ENCODE data around the gene NDUFS6.
A peak's percentile ranks its signal among the peaks of the same experiment; 100 is the strongest.
"Not testable (repeated sequence)": the region's sequence is repeated elsewhere in the genome, so short reads cannot be mapped to it uniquely, and the experiment has no call there.

NDUFS6 gene

DNA sequence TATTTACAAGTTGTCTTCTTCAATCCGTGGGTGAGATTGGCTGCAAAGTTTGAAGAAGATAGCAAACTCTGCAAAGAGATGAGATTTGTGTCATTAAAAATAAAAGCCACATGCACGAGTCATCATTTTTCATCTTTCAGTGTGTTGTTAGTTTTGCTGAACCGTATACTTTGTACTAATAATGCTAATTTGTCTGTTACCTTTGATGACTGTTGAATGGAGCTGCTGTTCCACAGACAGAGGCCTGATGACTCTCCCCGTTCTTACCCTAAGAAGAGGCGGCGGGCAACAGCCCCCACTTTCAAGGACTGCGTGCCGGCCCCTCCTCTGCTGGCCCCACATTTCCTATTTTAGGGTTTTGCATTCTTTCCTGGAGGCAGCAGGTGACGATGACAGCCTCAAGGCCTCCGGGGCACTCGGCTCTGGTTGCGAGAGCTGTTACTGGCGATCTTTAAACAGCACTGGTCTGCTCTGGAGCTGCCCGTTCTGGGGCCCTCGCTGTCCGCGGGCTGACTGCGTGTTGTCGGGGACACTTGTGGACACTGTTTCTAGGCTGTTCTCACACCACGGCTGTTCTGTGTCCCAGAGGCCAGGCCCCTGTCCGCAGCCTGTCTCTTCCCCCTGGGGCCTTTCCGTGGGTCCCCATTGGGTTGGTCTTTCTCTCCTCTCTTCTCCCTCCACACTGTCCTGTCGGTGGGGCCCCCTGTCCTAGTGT lies 35.1 kb downstream of the NDUFS6 start:
- DNase-seq = no peak

DNA sequence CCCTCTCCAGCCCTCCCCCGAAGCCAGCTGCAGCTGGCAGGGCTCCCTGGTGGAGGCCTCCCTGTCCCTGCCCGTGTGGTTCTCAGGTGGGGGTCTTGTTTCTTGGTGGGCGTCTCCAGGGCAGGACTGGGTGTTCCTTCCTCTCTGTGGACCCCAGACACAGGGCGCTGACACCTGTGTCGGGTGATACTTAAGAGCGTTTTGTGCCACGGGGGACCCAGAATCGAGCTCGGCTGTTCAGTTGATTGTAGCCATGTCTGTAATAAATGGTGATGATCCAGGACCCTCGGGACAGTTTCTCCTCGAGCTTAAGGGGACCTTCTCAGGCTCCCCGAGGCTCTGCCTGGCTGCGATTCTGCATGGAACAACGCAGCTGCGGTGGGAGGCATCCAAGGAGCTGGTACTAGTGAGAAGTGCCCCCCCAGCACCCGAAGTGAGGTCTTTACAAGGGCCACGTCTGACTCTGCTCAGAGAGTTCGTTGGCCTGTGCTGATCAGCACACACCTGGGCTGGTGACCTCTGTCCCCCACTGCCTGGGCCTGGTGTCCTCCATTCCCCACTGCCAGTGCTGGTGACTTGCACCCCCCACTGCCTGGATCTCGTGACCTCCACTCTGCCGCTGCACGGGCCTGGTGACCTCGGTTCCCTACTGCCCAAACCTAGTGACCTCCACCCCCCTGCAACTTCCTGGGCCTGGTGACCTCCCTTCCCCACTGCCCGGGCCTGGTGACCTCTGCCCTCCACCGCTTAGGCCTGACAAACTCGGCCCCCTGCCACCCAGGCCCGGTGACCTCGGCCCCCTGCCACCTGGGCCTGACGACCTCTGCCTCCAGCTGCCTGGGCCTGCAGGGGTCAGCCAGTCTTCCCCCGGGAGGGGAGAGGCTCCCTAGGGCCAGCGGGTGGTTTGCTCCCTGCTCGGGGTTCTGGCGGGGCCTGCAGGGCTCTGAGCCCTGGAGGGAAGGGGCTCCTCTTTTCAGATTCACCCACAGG lies 36.0 kb downstream of the NDUFS6 start:
- DNase-seq = no peak

DNA sequence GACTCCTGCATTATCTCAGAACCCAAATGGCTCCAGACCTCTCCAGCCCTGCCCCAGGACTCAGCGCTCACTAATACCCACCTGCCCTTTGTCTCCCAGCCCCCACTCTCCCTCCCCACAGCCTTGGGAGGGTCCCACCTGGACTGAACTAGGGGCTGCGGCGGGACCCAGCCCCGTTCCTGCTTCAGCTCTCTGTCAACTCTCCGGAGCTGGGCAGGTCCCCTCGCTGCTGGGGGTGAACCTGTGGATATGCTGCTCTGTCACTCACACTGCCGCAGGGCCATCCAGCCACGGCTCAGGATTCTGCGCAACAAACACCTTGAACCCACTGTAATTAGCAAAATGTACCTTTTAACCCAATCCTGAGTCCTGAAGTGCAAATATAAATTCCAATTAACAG lies 36.8 kb downstream of the NDUFS6 start:
- DNase-seq = no peak

DNA sequence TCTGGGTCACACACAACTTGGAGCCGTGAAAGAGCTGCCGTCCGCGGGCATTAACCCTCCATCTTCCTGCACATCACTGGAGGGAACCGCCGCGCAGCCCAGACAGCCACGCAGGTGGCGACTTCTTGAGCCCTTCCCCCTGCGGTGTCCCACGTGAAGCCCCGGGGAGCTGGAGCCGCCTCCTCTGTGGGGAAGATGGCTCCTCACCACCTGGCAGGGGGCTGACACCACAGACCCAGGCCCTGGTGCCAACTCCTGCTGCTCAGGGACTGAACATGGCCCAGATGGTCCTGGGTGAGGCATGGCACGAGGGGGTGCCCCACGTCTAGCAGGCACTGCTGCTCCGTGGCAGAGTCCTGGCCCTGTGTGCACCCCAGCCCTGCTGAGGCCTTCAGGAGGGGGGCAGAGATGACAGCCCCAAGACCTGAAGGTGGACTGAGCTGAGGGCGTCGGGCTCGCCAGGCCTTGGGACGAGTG lies 38.9 kb downstream of the NDUFS6 start:
- DNase-seq = no peak

DNA sequence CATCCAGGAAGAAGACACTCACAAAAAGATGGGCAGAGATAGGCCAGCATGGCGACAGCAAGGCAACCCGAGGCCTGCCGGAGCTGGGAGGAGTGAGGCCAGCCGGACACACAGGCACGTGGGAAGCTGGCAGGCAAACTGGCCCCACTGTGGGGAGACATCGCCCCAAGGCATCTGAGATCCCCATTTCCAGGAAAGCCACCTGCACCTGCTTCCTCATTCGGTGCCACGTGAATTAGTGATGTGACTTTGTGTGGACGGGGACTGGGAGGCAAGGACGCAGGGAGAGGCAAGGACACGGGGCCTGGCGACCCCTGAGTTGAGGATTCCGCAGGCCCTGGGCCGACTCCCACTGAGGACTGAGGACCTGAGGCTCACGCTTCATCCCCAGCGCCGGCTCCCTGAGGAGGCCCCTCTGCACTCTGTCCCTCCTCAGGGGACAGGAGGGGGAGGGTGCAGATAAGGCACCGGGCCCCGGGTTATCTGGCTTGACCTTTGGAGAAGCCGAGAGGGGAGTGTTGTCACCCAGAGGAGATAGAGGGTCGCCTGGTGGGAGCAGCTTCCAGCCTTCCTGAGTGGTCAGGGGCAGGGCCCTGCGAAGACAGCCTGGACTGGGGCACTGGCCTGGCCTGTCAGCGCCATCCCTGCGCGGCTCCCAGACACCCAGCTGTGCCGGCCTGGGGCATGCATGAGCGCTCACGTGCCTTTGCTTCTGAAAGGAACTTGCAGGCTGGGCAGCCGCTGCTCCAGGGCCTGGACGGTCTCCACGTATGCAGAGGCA lies 39.7 kb downstream of the NDUFS6 start:
- no peak for DNase-seq

DNA sequence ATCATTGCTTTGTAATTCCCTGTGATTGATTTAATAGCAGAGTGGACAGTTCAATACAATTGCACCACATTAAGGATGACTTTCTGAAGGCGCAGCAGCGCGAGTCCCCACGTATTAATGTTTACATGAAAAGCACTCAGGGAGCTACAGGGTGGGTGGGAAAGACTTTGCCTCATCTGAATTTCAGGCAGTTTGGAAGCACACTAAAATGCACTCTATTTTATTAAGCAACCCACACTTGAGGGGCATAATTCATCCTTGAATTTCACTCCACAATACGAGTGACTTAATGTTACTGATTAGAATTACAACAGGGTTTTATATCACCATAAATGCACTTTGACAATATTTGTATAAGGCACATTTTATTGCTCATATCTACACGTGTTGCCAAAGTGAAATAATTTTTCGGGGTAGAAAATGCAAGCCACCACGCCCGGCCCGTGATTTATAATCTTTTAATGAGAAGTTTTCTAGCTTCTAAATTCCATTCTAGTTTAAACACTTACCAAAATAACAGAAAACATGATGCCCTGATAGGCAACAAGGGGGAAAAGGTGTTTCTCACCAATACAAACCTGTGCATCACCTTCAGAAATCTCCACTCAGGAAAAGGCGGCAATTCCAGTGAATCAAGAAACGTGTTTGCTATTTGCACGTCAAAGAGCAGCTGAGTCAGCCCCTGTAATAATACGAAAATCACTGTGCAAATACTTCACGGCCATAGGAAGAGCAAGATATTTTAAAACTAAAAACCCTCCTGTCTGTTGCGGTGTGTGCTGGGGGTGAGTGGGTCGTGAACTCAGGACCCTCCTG lies 41.0 kb downstream of the NDUFS6 start:
- peak; percentile 84 for DNase-seq

DNA sequence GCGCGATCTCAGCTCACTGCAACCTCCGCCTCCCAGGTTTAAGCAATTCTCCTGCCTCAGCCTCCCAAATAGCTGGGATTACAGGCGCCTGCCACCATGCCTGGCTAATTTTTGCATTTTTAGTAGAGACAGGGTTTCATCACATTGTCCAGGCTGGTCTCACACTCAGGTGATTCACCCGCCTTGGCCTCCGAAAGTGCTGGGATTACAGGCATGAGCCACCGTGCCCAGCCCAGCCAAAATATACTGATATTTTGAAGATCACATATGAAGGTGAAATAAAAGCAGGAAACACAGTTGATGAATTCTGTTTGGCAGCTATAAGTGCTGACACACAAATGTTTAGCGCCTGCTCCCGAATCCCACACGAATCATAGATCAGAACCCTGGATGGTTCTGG lies 42.6 kb downstream of the NDUFS6 start:
- DNase-seq = not testable (repeated sequence)

DNA sequence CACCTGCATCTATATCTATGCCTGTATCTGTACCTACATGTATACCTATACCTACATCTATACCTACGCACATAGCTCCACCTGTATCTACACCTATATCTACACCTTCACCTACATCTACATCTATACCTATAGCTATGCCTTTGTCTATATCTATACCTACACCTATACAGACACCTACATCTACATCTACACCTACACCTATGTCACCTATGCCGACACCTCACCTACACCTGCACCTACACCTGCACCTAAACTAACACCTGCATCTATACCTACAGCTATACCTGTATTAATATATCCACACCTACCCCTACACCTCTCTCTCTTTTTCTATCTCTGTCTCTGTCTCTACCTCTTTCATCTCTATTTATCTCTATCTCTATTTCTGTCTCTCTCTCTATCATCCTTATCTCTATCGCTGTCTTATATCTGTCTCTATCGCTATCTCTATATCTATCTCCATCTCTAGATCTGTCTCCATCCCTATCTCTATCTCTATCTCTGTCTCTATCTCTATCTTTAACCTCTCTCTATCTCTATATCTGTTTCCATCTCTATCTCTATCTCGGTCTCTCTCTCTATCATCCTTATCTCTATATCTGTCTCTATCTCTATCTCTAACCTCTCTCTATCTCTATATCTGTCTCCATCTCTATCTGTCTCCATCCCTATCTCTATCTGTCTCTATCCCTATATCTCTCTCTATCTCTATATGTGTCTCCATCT lies 43.7 kb downstream of the NDUFS6 start:
- no peak for DNase-seq

DNA sequence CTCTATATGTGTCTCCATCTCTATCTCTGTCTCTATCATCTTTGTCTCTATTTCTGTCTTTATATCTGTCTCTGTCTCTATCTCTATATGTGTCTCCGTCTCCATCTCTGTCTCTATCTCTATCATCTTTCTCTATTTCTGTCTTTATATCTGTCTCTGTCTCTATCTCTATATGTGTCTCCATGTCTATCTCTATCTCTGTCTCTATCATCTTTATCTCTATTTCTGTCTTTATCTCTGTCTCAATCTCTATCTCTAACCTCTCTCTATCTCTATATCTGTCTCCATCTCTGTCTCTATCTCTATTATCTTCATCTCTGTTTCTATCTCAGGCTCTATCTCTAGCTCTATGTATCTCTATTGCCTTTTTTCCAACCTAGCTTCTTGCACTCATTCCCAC lies 44.5 kb downstream of the NDUFS6 start:
- no peak for DNase-seq

DNA sequence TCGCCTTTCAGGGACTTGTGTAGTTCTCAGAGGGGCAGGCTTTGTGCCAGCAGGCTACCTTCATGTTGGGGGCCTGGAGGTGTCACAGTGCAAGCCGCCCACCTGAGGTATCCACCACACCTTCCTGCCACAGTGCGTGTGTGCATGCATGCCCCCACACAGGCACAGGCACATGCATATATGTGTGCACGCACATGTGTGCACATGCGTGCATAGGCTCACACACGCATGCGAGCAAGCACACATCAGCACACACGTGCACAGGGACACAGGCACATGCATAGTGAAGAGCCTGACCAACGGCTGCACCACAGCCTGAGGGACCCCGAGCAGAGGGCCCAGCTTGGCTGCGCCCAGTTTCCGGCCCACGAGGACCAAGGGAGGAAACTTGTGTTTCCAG lies 45.4 kb downstream of the NDUFS6 start:
- no peak for DNase-seq

DNA sequence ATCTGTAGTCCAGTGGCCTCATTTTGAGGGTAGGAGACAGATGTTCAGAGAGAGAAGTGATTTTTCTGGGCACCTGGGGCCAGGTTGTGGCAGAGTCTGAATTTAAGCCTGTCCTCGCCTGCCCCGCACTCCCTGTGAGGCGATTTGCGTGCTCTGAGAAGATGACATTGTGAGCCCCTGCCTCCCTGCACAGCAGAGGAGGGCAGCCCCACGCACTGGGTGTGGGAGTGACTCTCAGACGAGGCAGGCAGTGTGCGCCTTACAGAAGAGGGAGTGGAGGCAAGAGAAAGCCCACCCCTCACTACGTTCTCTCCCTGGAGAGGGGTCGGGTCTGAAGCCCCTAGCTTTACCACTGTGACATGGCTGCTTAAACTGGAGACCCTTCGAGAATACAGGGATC lies 45.8 kb downstream of the NDUFS6 start:
- no peak for DNase-seq

DNA sequence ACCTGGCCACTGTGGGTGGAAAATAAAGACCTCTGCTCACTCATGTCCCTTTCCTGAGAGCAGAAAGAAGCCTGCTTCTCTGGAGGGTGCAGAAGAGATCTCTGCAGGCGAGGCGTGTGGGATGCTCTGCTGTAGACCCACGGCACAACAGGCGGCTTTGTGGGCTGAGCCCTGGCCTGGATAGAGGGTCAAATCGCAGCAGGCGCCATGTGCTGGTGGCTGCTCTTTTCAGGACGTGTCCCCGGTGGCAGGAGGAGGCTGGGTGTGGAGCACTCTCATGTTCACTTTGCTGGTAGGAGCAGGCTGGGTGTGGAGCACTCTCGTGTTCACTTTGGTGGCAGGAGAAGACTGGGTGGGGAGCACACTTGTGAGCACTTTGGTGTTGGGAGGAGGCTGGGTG lies 46.4 kb downstream of the NDUFS6 start:
- DNase-seq = no peak

DNA sequence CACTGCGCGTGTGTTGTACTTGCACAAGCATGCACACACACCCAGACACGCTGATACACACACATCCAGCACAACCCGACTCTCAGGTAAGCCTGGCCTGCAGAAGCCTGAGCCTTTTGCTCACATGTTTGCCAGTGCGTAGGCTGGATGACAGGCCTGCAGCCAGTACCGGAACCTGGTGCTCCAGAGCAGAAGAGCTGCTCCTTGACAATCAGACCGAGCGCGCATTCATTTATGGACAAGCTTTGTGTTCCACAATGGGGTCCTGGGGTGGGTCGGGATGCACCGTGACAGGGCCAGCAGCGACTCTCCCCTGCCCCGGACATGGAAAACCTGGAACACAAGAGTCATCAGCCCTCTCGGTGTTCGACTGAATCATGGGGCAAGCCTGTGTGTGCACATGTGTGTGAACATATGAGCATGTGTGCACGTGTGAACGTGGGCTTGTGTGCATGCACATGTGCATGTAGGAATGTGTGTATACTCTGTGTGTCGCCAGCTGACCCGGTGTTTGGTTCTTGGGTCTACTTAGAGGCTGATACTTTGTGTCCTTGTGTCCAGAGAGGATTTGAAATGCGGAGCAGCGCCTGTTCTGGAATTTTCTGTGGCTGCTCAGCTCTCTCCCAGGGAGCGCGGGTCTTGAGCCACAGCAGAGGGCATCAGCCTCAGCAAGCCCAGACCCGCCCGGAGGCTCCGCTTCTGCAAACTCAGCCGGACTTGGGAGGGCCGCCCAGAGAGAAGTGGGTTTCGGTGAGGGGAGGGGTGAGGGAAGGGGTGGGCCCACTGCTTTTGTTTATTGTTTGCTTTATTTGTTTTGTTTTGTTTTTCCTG lies 49.3 kb downstream of the NDUFS6 start:
- DNase-seq = no peak

DNA sequence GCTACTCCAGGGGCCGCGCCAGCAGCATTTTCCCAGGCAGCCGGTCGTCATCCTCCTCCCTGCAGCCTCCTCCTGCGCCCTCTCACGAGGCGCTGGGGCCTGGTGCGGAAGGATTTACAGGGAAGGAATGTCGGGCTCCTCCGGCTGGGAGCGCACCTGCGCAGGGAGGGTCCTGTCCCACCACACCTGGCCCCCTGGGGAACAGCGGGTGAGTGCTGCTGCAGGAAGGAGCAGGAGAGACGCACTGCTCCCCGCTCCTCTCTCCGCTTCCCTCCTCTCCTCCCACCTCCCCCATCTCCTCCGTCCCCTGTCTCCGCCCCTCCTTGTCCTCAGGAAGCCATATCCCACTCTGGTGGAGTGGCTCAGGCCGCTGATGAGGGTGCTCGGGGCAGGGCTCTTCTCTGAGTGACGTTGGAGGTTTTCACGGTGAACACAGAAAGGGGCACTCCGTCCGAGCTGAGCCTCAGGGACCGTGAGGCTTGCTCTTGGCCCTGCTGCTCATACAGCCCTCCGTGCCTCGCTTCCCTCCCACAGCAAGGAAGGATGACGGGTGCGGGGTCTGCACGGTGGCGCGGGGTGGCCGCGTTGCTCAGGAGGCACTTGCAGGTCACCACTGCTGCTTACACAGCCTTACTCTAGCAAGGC lies 50.2 kb downstream of the NDUFS6 start:
- no peak for DNase-seq

DNA sequence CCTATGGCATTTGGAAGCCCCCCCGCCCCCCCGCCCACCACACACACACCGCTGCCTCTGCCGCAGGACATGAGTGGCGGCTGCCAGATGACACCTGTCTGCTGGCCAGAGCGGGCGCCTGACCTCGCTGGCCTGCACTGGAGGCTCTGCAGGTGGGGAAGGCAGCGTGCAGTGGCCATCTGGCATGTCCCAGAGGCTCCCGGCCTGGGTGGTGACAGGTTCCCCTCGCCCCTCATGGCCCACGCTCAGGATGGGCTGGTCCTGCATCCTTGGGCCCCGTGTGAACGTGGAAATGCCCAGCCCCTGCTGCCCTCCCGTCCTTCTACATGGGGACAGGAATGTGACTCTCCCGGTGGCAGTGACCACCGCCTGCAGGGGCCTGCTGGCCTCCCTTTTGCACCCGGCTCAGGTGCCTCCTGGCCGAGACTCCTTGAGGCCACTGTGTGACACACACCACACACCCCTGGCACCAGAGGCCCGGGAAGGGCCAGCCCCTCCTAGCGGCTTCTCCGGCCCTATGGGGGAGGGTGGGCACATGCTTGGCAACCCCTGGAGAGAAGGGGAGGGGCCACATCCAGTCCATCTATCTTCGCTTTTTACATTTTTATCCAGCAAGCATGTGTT lies 51.2 kb downstream of the NDUFS6 start:
- no peak for DNase-seq

DNA sequence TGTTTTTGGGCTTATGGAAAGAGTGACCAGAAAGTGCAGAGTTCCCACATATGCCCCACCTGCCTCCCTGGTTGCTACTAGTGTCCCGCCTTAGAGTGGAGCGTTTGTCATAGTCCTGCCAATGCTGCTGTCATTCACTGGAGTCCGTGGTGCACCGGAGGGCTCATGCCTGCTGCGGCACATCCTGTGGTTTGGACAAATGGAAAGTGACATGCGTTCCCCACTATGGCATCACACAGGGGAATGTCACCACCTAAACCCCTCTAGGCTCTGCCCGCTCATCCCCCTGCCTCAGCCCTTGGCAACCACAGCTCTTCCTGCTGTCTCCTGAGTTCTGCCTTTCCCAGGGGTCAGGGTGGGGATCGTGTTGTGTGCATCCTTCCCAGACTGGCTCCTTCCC lies 52.3 kb downstream of the NDUFS6 start:
- no peak for DNase-seq

DNA sequence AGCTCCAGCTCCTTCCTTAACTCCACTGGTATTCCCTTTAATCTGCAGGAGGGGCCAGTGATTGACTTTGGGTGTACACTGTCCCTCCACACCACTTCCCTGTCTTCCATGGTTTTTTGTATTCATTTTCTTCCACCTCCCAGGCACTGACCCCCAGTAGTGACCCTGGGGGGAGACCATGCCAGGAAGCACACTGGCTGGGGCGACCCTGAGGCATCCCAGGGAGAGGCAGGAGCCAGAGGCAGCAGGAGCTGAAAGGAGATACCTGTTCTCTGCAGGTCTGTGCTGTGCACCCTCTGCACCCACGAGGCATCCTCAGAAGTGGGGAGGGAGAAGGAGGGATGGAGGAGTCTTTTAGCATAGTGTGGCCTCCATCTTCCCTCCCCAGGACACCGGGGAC lies 53.9 kb downstream of the NDUFS6 start:
- DNase-seq = no peak

DNA sequence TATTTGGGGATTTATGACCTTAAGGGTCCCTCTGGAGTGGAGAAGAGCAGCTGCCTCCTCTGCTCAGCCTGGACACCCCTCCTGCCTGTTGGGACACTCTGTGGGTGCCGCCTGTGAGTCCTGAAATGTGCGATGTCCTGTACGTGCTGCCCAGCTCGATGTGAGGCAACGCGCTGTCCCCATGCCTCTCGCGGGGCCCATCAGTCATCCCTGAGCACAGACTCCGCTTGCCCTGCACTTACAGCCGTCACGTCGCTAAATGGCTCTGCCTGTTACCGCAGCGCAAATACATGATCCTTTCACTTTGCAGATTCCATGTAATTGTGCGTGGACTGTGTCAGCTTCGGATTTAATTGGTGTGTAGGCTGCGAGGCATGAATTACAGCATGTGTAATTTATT lies 54.4 kb downstream of the NDUFS6 start:
- no peak for DNase-seq

DNA sequence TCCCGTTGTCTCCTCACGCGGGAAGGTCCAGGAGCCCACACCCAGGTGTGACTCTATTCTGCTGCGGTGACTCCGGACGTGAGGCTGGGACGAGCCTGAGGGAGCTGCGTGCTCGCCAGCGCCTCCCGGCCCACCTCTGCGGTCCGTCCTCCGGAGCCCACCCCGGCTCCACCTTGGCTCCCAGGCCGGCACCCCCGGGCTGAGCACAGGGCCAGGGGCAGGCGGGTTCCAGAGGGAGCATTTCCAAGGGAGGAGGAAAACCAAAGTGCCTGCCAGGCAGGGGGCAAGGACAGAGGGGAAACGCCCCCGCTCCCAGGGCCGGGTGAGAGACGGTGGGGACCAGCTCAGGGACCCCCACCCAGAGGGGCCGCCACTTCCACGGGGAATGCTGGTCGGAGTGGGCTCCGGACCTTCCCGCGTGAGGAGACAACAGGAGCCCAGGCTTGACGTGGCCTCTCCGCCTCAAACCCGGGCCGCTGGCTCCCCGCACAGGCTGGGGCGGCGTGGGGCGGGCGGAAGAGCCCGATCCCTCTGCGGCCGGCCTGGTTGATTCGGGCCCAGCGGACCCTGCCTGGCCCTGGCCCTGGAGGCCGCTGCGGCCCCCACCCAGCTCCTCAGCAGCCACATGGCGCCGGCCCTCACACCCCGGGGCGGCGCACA lies 55.5 kb downstream of the NDUFS6 start:
- no peak for DNase-seq
